ENCODE results near the gene THAP7. TPM values are rescaled to one million over a fixed set of nuclear protein-coding genes. Genes with fewer than 3 reads are reported as not detected.

THAP7 gene
- total RNA-seq, 1 experiment from 2014 or later: 24.6 TPM

DNA sequence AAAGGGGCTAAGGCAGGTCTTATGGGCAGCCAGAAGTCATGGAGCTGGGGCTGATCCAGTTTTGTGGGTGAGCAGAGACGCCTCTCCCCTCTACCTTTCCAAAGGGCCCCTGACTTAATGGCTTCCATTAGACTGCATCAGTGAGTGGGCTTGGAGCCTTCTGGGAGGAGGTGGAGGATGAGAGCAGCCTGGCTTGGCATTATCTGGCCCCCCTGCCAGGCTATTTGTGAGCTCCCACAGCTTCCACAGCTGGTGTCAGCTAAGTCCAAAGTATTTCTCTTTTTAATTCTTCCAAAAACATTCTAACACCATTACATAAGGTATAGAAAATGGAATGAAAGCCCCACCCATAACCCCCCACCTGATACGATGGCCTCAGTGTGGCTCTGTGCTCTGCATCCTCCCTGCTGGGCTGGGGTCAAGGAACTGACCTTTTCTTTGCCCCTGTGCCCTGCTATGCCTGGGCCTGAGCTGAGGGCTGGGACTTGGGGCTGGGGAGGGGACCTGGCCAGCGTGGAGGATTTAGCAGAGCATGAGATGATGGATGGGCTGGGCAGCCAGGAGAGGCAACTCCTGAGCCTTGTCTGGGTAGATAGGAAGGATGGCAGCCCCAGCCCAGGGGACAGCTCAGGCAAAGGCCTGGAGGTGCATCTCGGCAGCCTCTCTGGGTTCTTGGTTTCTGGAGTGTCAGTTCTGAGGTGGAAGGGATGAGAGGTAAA, 30.8 kb downstream of the THAP7 start:
- Histone ChIP-seq H3K9me3 (ENCODE audit: control insufficient read depth, low read depth, low read length) (no peaks in the 10 kb centered on the region), H2BK15ac (ENCODE audit: low read depth, low read length) (no peak overlapping the region), H4K20me1 (ENCODE audit: control insufficient read depth, insufficient read depth, insufficient read length) (no peaks in the 10 kb centered on the region), H2AK5ac (ENCODE audit: insufficient read length, low read length) (no peak overlapping the region), H3K56ac (ENCODE audit: insufficient read length, low read depth, low read length) (no peak overlapping the region), H3K18ac (ENCODE audit: insufficient read length, low read depth, low read length) (no peak overlapping the region), H3K4me2 (ENCODE audit: insufficient read depth, insufficient read length, low read length) (no peak overlapping the region), H3K9ac (ENCODE audit: extremely low read depth, insufficient read length, low read length) (no peak overlapping the region), H2BK120ac (ENCODE audit: low read depth, low read length, poor library complexity, severe bottlenecking) (no peak overlapping the region), H4K91ac (ENCODE audit: insufficient read length, low read depth, low read length) (no peak overlapping the region), H3K23ac (ENCODE audit: insufficient read length, low read depth, low read length) (no peak overlapping the region), H3K79me2 (ENCODE audit: insufficient read depth, low read length) (no peaks in the 10 kb centered on the region), H3K4me1 (ENCODE audit: insufficient read depth, low read length) (no peaks in the 10 kb centered on the region; the same call in 1 of the 2 replicates), H3K23me2 (ENCODE audit: insufficient read length, low read depth, low read length, poor library complexity, severe bottlenecking) (no peaks in the 10 kb centered on the region), H3K79me1 (ENCODE audit: insufficient read depth, low read depth, low read length, poor library complexity, severe bottlenecking) (no peaks in the 10 kb centered on the region), H2BK5ac (ENCODE audit: insufficient read length, low read length) (no peak overlapping the region), H2BK12ac (ENCODE audit: insufficient read length, low read depth, low read length) (no peak overlapping the region), H4K5ac (ENCODE audit: insufficient read length, low read depth, low read length) (no peak overlapping the region), H3K27ac (ENCODE audit: insufficient read length, low read depth, low read length) (no peak overlapping the region), H3K27me3 (ENCODE audit: insufficient read depth, low read length) (peaks cover 8% of the 10 kb centered on the region; the same call in 1 of the 2 replicates), H3T11ph (ENCODE audit: low read length) (no peak overlapping the region), H2AFZ (ENCODE audit: low read length) (no peak overlapping the region), H3K4ac (ENCODE audit: low read depth, low read length) (no peak overlapping the region), H2BK20ac (ENCODE audit: low read depth, low read length, poor library complexity, severe bottlenecking) (no peak overlapping the region), H3K14ac (ENCODE audit: insufficient read depth, low read length) (no peak overlapping the region), H4K8ac (replicated peaks; ENCODE audit: insufficient read length, low read depth, low read length) (no peak overlapping the region)
- no peak overlapping the region for H3K4me3 Mint-ChIP-seq
- H3K4me1 Mint-ChIP-seq: peaks cover 18 to 36% of the 10 kb centered on the region in 2 experiments
- H3K9me3 Mint-ChIP-seq: no peaks in the 10 kb centered on the region; a peak in 1 of 5 replicates
- no peaks in the 10 kb centered on the region; a peak in 1 of 7 replicates for H3K36me3 Mint-ChIP-seq (ENCODE audit: insufficient read depth in 1 of 3, low read depth in 3 of 3)
- H3K27ac Mint-ChIP-seq: no peak overlapping the region; a peak in 1 of 7 replicates
- peaks cover 94% of the 10 kb centered on the region for H3K27me3 Mint-ChIP-seq (ENCODE audit: low read depth)
- TF ChIP-seq, protein P1, sequence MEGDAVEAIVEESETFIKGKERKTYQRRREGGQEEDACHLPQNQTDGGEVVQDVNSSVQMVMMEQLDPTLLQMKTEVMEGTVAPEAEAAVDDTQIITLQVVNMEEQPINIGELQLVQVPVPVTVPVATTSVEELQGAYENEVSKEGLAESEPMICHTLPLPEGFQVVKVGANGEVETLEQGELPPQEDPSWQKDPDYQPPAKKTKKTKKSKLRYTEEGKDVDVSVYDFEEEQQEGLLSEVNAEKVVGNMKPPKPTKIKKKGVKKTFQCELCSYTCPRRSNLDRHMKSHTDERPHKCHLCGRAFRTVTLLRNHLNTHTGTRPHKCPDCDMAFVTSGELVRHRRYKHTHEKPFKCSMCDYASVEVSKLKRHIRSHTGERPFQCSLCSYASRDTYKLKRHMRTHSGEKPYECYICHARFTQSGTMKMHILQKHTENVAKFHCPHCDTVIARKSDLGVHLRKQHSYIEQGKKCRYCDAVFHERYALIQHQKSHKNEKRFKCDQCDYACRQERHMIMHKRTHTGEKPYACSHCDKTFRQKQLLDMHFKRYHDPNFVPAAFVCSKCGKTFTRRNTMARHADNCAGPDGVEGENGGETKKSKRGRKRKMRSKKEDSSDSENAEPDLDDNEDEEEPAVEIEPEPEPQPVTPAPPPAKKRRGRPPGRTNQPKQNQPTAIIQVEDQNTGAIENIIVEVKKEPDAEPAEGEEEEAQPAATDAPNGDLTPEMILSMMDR (conservative IDR thresholded peaks at IDR 0.05): no peak
- WGBS (ENCODE audit: extremely low coverage, insufficient read length, low lambda C conversion rate): no CpG with 5 or more reads among the region's 4 CpGs
- no peak for DNase-seq

Data from H9 (cell line).